CD14-positive monocyte (primary cell): ENCODE data around the gene CHKB. TPM values are rescaled to one million over a fixed set of nuclear protein-coding genes. Genes with fewer than 3 reads are reported as not detected.

Experiments
- DNase-seq, 3 donors: peaks; one replicate each; pipeline ENCODE4 v3.0.0-alpha.2; 2011 to 2022
- H2AFZ ChIP-seq: 2 replicates; pipeline ENCODE4 v1.6.0; 2012; ENCODE audit warnings: mild to moderate bottlenecking, low read depth, low read length, inconsistent platforms; ENCODE audit not compliant: insufficient read depth, poor library complexity, severe bottlenecking
- H3K27ac ChIP-seq, 2 donors: 1 replicate in 1 of 2; 2 replicates in 1 of 2; pipeline ENCODE4 v1.5.1; 2012 to 2013; ENCODE audit warnings: low read length in 2 of 2, control low read depth in 1 of 2, inconsistent platforms in 1 of 2, low read depth in 1 of 2, mild to moderate bottlenecking in 1 of 2
- H3K27me3 ChIP-seq, 2 donors: one replicate each; pipeline versions ENCODE4 v1.6.0 to v1.6.1; 2011 to 2013; ENCODE audit warnings: low read length in 2 of 2; ENCODE audit not compliant: control insufficient read depth in 2 of 2, insufficient read depth in 2 of 2
- H3K36me3 ChIP-seq, 2 donors: replicated peaks in 1 of 2; 1 replicate in 1 of 2; 2 replicates in 1 of 2; pipeline versions ENCODE4 v1.5.1 to v1.6.1; 2012 to 2013; ENCODE audit warnings: low read length in 2 of 2, control low read depth in 1 of 2, inconsistent platforms in 1 of 2, mild to moderate bottlenecking in 1 of 2; ENCODE audit not compliant: insufficient read depth in 2 of 2, control insufficient read depth in 1 of 2
- H3K4me1 ChIP-seq, 2 donors: 1 replicate in 1 of 2; 2 replicates in 1 of 2; pipeline versions ENCODE4 v1.5.1 to v1.6.1; 2012 to 2013; ENCODE audit warnings: low read length in 2 of 2, control low read depth in 1 of 2, inconsistent platforms in 1 of 2, mild to moderate bottlenecking in 1 of 2, moderate library complexity in 1 of 2; ENCODE audit not compliant: insufficient read depth in 2 of 2, control insufficient read depth in 1 of 2
- H3K4me2 ChIP-seq: replicated peaks from 2 replicates; pipeline ENCODE3; 2012; ENCODE audit warnings: low read length, moderate library complexity, mild to moderate bottlenecking; ENCODE audit not compliant: poor library complexity, severe bottlenecking; ENCODE audit errors: extremely low read depth
- H3K4me3 ChIP-seq, 3 experiments: fragments of 200-600 bp in 1 of 3; sonication (generic) in 1 of 3; replicated peaks in 1 of 3; 1 replicate in 2 of 3; 2 replicates in 1 of 3; pipeline ENCODE4 v1.5.1; 2011 to 2013; ENCODE audit warnings: low read length in 3 of 3, mild to moderate bottlenecking in 3 of 3, control low read depth in 2 of 3, low read depth in 2 of 3, inconsistent platforms in 1 of 3, moderate library complexity in 1 of 3
- H3K79me2 ChIP-seq: 2 replicates; pipeline ENCODE4 v1.6.0; 2012; ENCODE audit warnings: mild to moderate bottlenecking, control low read depth, inconsistent platforms, low read length, moderate library complexity; ENCODE audit not compliant: insufficient read depth
- H3K9ac ChIP-seq: 2 replicates; pipeline ENCODE4 v1.6.0; 2017; ENCODE audit warnings: low read length, mild to moderate bottlenecking; ENCODE audit not compliant: insufficient read depth, poor library complexity, severe bottlenecking
- H3K9me3 ChIP-seq, 2 donors: replicated peaks in 1 of 2; 1 replicate in 1 of 2; 2 replicates in 1 of 2; pipeline versions ENCODE4 v1.5.1 to v1.6.1; 2012 to 2013; ENCODE audit warnings: low read length in 2 of 2, control low read depth in 1 of 2; ENCODE audit not compliant: control insufficient read depth in 1 of 2, insufficient read depth in 1 of 2
- H4K20me1 ChIP-seq: 2 replicates; pipeline ENCODE4 v1.6.0; 2012; ENCODE audit warnings: mild to moderate bottlenecking, low read length, control low read depth, moderate library complexity; ENCODE audit not compliant: insufficient read depth
- H3K27ac Mint-ChIP-seq, 7 donors: one replicate each; pipeline ENCODE4 v1.8.0; 2020; ENCODE audit warnings: mild to moderate bottlenecking in 7 of 7, mixed read lengths in 7 of 7, moderate library complexity in 6 of 7, inconsistent platforms in 2 of 7
- H3K27me3 Mint-ChIP-seq, 3 donors: one replicate each; pipeline ENCODE4 v1.8.0; 2021 to 2022; ENCODE audit warnings: low read depth in 3 of 3, mild to moderate bottlenecking in 3 of 3, mixed read lengths in 3 of 3, moderate library complexity in 3 of 3, inconsistent platforms in 1 of 3
- H3K36me3 Mint-ChIP-seq, 2 donors: one replicate each; pipeline ENCODE4 v1.8.0; 2020; ENCODE audit warnings: mixed read lengths in 2 of 2, inconsistent platforms in 1 of 2, mild to moderate bottlenecking in 1 of 2
- H3K4me1 Mint-ChIP-seq: one replicate; pipeline ENCODE4 v1.8.0; 2020; ENCODE audit warnings: mild to moderate bottlenecking, mixed read lengths
- H3K4me3 Mint-ChIP-seq, 2 donors: one replicate each; pipeline ENCODE4 v1.8.0; 2020; ENCODE audit warnings: mild to moderate bottlenecking in 2 of 2, mixed read lengths in 2 of 2, moderate library complexity in 1 of 2
- H3K9me3 Mint-ChIP-seq, 7 donors: one replicate each; pipeline ENCODE4 v1.8.0; 2020 to 2022; ENCODE audit warnings: mixed read lengths in 7 of 7, mild to moderate bottlenecking in 6 of 7, moderate library complexity in 6 of 7, inconsistent platforms in 2 of 7
- CTCF ChIP-seq: fragments of 200-600 bp; IDR thresholded peaks from one replicate; pipeline ENCODE4 v1.8.0; 2022; ENCODE audit warnings: antibody characterized with exemption, mild to moderate bottlenecking
- WGBS: methylation state at CpG from one replicate; pipeline ENCODE4 v1.1.5; 2013; ENCODE audit warnings: missing lambda C conversion rate; ENCODE audit not compliant: insufficient coverage; 5-methylcytosine and 5-hydroxymethylcytosine counted together
- intact Hi-C, 2 donors: fragments of 100-400 bp; cut with micrococcal nuclease; formaldehyde crosslinking; loops; one replicate each; pipeline versions ENCODE4 v1.15.0 to v1.15.1; 2023
- polyA plus RNA-seq, 3 donors: library from polyadenylated mRNA; depleted of rRNA in 1 of 3; unstranded in 2 of 3; stranded (reverse) in 1 of 3; fragments of 300-500 nt in 2 of 3; fragments of >200 nt in 1 of 3; fragmentation: Illumina TruSeq in 2 of 3; gene quantifications; 1 replicate in 2 of 3; 2 replicates in 1 of 3; pipeline ENCODE4 v1.2.3, GENCODE V29; 2012 to 2021

Gene CHKB
- polyA plus RNA-seq, 3 donors, result 29.1 to 286 (median 31.3) TPM

DNA sequence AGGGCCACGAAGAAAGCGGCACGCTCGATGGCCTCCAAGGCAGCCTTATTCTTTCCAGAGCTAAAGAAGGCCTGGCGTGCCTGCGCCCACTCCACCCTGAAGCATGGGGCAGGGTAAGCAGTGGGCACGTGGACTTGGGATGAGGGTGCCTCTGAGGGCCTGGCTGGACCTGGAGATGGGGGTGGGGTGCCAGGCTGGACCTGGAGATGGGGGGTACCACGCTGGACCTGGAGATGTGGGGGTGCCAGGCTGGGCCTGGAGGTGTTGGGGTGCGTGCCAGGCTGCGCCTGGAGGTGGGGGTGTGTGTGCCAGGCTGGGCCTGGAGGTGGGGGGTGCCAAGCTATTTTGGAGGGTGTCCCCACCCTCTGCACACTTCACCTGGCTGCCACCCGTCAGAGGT, 9.7 kb downstream of the CHKB start:
- H2AFZ ChIP-seq, result no peak overlapping the region
- no peak overlapping the region for H3K9ac ChIP-seq
- WGBS, result 100% methylated on average over 5 of the region's 11 CpGs
- no peak overlapping the region for H3K27ac ChIP-seq
- H3K4me3 ChIP-seq, result no peak overlapping the region
- Mint-ChIP-seq H3K4me3 (no peak overlapping the region), H3K9me3 (no peaks in the 10 kb centered on the region), H3K4me1 (peaks cover 8% of the 10 kb centered on the region), H3K27me3 (peaks cover 0 to 7% (median 4%) of the 10 kb centered on the region in 3 donors), H3K27ac (no peak overlapping the region), H3K36me3 (peaks cover 46 to 80% of the 10 kb centered on the region in 2 donors)
- peaks cover 31 to 70% of the 10 kb centered on the region in 2 donors for H3K36me3 ChIP-seq
- H3K4me1 ChIP-seq, result peaks cover 6 to 7% of the 10 kb centered on the region in 2 donors
- no peaks in the 10 kb centered on the region for H3K79me2 ChIP-seq
- H4K20me1 ChIP-seq, result no peaks in the 10 kb centered on the region
- intact Hi-C loops, result no loop called here
- no peak for DNase-seq
- H3K4me2 ChIP-seq, result no peak overlapping the region
- no peak for TF ChIP-seq CTCF
- H3K27me3 ChIP-seq, result no peaks in the 10 kb centered on the region
- no peaks in the 10 kb centered on the region for H3K9me3 ChIP-seq

GRCh38 chr22:50571264-50572175, 11.1 kb downstream of the CHKB start:
- no peaks in the 10 kb centered on the region for H3K9me3 Mint-ChIP-seq
- H3K27ac ChIP-seq, result no peak overlapping the region
- peak overlapping the region in 1 of 7 donors; percentile 14 for H3K27ac Mint-ChIP-seq
- no peak for TF ChIP-seq CTCF
- H4K20me1 ChIP-seq, result no peaks in the 10 kb centered on the region
- H3K4me1 ChIP-seq, result no peaks in the 10 kb centered on the region
- H3K4me3 ChIP-seq, result no peak overlapping the region
- H3K4me2 ChIP-seq, result no peak overlapping the region
- peaks cover 0 to 5% (median 0%) of the 10 kb centered on the region in 3 donors for H3K27me3 Mint-ChIP-seq
- H3K9ac ChIP-seq, result no peak overlapping the region
- peaks cover 31 to 70% of the 10 kb centered on the region in 2 donors for H3K36me3 ChIP-seq
- no peaks in the 10 kb centered on the region for H3K9me3 ChIP-seq
- no peaks in the 10 kb centered on the region for H3K79me2 ChIP-seq
- H3K36me3 Mint-ChIP-seq, result peaks cover 43 to 79% of the 10 kb centered on the region in 2 donors
- no peaks in the 10 kb centered on the region for H3K27me3 ChIP-seq
- H3K4me3 Mint-ChIP-seq, result no peak overlapping the region
- no peak for DNase-seq
- 94% methylated on average over 24 of the region's 26 CpGs for WGBS
- intact Hi-C loops, result no loop called here
- no peak overlapping the region for H2AFZ ChIP-seq
- H3K4me1 Mint-ChIP-seq, result no peaks in the 10 kb centered on the region
